ENCODE results near the gene FGGY.

The FGGY gene

DNA sequence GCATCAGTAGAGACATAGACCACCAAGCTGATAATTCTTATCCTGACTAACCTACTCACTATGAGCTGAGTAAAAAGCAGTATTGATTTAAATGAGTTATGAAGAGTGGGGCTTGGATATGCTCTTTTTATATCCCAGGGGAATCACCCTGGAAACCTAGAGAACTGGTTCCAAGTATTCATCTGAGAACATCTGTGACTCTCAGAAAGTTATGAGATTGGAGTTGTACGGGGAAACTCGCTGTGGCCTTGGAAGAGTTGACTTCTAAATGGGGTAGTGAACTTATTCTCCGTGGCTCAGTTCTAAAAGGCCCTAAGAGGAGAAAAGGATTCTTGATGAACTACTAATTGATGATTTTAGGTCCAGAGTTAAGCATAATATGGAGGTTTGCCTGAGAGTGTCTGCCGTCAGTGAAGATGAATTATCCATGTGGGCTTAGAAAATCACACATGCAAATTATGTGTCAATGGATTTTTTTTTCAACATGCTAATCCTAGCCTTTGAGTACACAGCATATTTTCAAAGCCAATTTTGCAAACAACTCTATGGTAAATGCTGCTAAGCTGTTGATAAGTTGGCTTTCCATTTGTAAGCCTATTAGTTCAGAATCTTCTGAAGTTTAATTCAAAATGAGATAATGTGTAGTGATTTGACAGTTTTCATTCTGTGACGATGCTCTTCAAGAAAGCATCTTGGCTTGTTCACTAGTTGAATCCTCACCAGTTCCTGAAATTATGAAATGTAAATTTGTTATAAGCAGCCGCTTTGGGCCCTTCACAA is 122.7 kb downstream of the FGGY start:
- no peak for DNase-seq
- Mint-ChIP-seq H3K4me1 (peaks cover 0 to 15% of the 10 kb centered on the region in 2 donors), H3K27me3 (no peaks in the 10 kb centered on the region), H3K4me3 (no peak overlapping the region), H3K9me3 (no peaks in the 10 kb centered on the region), H3K27ac (no peak overlapping the region), H3K36me3 (peaks cover 7 to 18% of the 10 kb centered on the region in 2 donors)
- ATAC-seq (replicated peaks): no peak

DNA sequence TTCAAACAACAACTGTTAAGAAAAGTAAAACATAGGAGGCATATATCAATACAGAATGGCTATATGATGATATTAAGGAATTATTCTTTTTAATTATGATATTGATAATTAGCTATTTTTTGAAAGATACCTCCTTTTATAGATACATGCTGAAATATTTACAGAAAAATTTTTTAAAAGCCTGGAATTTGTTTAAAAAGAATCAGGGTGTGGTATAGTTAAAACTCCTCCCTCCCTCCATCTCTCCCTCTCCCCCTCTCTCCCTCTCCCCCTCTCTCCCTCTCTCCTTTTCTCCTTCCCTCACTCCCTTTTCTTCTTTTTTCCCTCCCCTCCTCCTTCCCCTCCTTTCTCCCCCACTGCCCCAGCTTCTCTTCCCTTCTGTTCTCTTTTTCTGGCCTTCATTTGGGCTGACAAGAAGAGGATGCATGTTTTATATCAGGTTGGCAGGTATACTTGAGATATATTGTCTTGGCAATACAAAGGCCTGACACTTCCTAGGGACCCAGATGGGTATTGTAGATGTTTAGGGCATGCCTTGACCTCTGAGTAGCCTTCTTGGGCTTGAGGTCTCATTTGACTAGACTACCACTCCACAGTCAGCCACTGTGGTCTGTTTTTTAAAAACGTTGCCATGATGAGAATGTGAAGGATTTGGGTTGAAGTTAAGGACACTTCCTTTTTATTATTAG is 124.5 kb downstream of the FGGY start:
- ATAC-seq (replicated peaks): no peak
- H3K27me3 Mint-ChIP-seq: no peaks in the 10 kb centered on the region
- H3K9me3 Mint-ChIP-seq: no peaks in the 10 kb centered on the region
- peaks cover 0 to 10% of the 10 kb centered on the region in 2 donors for H3K4me1 Mint-ChIP-seq
- H3K36me3 Mint-ChIP-seq: peaks cover 3 to 15% of the 10 kb centered on the region in 2 donors
- H3K4me3 Mint-ChIP-seq: no peak overlapping the region
- DNase-seq: no peak
- H3K27ac Mint-ChIP-seq: no peak overlapping the region

DNA sequence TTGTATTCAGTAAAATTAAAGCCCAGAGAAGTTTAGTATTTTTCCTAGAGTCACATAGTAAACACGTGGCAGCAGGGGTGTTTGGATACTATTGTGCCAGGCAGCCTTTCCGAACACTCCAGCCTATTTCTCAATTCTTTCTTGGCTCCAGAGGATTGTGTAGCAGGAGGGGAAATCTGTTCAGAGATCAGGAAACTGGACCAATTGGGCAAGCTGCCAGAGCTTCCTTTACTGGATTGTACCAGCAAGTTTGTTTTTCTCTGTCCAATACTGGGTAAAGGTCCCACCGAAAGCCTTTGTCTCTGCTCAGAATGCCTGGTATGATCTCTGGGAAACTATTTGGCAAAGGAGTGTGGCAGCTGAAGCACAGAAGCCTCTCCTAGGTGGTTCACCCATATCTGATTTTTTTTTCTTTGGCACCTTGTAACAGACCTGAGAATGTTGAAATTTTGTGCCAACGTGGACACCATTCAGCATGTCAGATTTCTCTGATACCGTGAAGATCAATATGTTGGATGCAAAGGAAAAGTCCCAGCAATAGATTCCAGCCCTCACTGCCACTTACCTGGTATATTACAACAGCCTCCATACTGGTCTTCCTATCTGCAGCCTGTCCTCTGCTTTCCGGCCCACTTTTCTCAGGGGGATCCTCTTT is 126.2 kb downstream of the FGGY start:
- Mint-ChIP-seq H3K27me3 (no peaks in the 10 kb centered on the region), H3K4me1 (peaks cover 0 to 5% of the 10 kb centered on the region in 2 donors), H3K9me3 (no peaks in the 10 kb centered on the region), H3K4me3 (no peak overlapping the region), H3K36me3 (peaks cover 4 to 16% of the 10 kb centered on the region in 2 donors), H3K27ac (no peak overlapping the region)
- ATAC-seq (replicated peaks): no peak
- no peak for DNase-seq

DNA sequence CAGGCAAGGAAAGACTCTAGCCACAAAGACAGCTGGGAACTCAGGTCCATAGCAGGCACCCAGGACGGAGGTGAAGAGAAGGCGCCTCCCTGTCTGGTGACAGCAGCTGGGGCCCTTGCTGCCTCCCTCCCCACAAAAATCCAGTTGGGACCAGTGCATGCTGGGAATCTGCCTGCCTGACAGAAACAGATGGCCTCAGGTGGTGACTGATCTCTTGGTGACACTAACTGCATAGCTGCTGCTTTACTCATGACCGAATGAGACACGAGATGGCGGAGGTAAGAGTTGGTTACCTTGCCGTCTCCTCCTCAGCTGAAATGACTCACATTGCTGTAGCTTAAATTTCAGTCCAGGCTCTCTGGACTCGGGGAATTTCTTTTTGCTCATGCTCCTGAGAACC is 130.3 kb downstream of the FGGY start:
- Mint-ChIP-seq H3K27me3 (no peaks in the 10 kb centered on the region), H3K4me1 (peaks cover 8 to 15% of the 10 kb centered on the region in 2 donors), H3K4me3 (no peak overlapping the region), H3K9me3 (no peaks in the 10 kb centered on the region), H3K36me3 (peaks cover 4 to 16% of the 10 kb centered on the region in 2 donors), H3K27ac (no peak overlapping the region)
- ATAC-seq (replicated peaks) (no peak), DNase-seq (no peak)

DNA sequence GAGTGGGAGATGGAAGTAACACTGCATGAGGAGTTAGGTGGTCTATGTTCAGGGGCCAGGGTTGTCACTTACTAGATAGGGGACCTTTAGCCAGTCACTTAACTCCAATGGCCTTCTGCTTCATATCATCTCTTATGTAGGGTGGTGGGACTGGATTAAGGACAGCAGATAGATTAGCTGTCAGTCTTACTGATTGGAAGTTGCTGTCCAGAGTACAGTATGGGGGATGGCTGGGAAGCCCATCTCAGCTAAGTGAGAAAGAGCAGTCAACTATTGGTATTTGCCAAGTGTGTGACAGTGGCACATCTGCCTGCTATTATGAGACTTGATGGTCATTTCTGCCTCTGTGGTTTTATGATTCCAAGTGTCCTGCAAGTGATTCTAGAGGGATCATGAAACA is 130.9 kb downstream of the FGGY start:
- no peaks in the 10 kb centered on the region for H3K9me3 Mint-ChIP-seq
- H3K36me3 Mint-ChIP-seq: peaks cover 4 to 16% of the 10 kb centered on the region in 2 donors
- no peaks in the 10 kb centered on the region for H3K27me3 Mint-ChIP-seq
- no peak for DNase-seq
- H3K4me1 Mint-ChIP-seq: peaks cover 13 to 22% of the 10 kb centered on the region in 2 donors
- no peak for ATAC-seq (replicated peaks)
- no peak overlapping the region for H3K27ac Mint-ChIP-seq
- H3K4me3 Mint-ChIP-seq: no peak overlapping the region

DNA sequence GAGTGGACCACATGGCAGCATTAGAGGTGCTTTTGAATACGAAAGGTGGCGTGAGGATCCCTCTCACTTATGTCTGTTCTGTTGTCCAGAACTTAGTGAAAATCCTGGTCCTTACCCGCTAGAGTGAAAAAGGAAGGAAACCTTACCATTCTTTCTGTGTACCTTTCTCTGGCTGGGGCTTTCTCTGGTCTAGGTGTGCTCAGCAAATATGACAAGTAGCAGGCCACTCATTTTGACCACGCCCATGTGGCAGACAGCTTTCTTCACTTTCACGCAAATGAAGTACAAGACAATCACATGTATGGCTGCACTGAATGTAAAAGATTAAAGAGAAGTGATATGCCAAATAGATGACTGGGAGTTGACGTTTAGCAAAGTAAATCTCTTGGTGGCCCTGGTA is 131.9 kb downstream of the FGGY start:
- Mint-ChIP-seq H3K27me3 (no peaks in the 10 kb centered on the region), H3K27ac (no peak overlapping the region), H3K9me3 (no peaks in the 10 kb centered on the region), H3K4me1 (peaks cover 19 to 32% of the 10 kb centered on the region in 2 donors), H3K4me3 (no peak overlapping the region), H3K36me3 (peaks cover 4 to 13% of the 10 kb centered on the region in 2 donors)
- no peak for DNase-seq
- ATAC-seq (replicated peaks): no peak

DNA sequence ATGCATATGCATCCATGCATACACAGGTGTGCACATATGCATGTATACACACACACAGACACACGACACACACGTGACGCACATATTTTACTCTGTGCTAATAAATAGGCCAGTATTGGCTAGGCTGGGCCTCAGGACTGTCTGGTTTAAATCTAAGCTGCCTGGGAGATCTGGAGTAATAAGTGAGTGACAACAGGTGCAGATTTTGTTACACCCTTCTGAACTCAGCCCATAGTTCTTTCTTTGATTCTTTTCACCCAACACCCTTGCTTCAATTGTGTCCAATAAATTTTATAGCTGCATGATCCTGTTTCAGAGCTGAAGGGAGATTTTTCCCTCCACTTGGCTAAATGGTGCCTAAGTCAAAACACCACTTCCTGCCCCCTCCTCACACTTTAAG is 132.8 kb downstream of the FGGY start:
- H3K4me3 Mint-ChIP-seq: no peak overlapping the region
- H3K4me1 Mint-ChIP-seq: peaks cover 24 to 37% of the 10 kb centered on the region in 2 donors
- peaks cover 4 to 10% of the 10 kb centered on the region in 2 donors for H3K36me3 Mint-ChIP-seq
- ATAC-seq (replicated peaks) (no peak), DNase-seq (no peak)
- H3K9me3 Mint-ChIP-seq: no peaks in the 10 kb centered on the region
- no peak overlapping the region for H3K27ac Mint-ChIP-seq
- H3K27me3 Mint-ChIP-seq: no peaks in the 10 kb centered on the region

DNA sequence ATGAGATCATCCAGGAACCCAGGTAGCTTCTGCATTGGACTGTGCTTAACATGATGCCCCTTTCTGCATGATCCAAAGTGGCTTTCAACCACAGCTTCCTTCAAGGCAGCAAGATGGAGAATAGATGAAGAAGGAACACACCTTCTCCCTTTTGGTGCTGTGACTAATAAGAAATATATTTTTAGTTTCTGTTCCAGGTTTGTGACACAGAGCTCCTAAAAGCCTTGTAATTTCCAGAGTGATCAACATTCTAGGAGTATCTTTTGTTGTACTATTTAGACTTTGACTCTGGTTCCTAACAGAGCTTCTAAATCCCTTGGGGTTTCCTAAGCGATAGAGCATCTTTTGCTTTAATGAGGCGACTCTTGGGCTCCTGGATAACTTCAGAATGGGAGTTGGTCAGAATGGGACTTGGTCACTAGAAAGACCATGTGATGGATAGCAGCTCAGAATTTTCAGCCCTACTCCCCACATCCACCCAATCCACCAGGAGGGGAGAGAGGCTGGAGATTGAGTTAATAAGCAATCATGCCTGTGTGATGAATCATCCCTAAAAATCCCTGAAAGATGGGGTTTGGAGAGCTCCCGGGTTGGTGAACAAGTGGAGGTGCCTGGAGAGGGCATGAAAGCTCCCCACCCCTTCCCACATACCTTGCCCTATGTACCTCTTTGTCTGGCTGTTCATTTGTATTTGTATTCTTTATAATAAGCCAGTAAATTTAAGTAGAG is 134.8 kb downstream of the FGGY start:
- peaks cover 8 to 14% of the 10 kb centered on the region in 2 donors for H3K36me3 Mint-ChIP-seq
- peaks cover 0 to 1% of the 10 kb centered on the region in 2 donors for H3K9me3 Mint-ChIP-seq
- ATAC-seq (replicated peaks) (no peak), DNase-seq (no peak)
- peak overlapping the region; percentile 89 for H3K27ac Mint-ChIP-seq
- no peaks in the 10 kb centered on the region for H3K27me3 Mint-ChIP-seq
- peaks cover 35 to 47% of the 10 kb centered on the region in 2 donors for H3K4me1 Mint-ChIP-seq
- no peak overlapping the region for H3K4me3 Mint-ChIP-seq

DNA sequence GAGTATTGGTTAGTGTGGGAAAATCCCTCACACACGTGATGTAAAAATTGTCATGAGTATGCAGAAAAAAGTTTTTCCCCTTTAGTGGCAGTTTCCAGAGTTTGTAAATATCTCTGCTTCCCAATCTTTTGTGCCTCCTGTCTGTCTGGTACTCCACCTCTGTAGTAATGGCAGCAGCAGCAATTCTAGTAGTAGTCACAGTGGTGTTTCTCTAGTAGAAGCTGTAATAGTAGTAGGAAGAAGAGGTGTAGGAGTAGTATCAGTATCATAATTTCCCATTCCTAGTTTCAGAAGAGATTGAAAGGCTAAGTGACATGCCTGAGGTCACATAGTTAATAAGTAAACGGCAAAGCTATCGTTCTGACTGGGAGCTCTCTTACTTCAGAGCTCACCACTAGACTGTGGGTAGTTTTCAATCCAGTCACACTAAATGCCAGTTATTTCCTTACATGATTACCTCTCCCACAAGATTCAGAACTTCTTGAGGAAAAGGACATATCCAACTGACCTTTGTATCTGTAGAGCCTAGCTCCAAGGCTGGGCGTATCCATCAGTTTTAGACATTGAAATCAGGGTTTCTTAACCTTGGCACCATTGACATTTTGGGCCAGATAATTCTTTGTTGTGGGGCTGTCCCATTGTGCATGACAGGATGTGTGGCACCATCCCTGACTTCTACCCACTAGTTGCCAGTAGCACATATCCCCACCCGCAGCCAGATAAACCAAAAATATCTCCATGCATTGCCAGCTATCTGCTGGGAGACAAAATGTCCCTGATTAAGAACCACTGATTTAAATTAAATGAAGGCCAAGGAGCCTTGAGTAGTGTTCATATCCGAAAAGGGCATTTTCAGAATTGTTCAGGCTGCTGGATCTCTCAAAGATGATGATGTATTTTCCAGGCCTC is 135.9 kb downstream of the FGGY start:
- peak overlapping the region; percentile 89 for H3K27ac Mint-ChIP-seq
- no peaks in the 10 kb centered on the region for H3K27me3 Mint-ChIP-seq
- ATAC-seq (replicated peaks) (peak; percentile 92), DNase-seq (peak; percentile 41)
- H3K4me1 Mint-ChIP-seq: peaks cover 41 to 56% of the 10 kb centered on the region in 2 donors
- peak overlapping the region; percentile 43 to 47 for H3K4me3 Mint-ChIP-seq
- H3K9me3 Mint-ChIP-seq: peaks cover 0 to 1% of the 10 kb centered on the region in 2 donors
- H3K36me3 Mint-ChIP-seq: peaks cover 4 to 8% of the 10 kb centered on the region in 2 donors

DNA sequence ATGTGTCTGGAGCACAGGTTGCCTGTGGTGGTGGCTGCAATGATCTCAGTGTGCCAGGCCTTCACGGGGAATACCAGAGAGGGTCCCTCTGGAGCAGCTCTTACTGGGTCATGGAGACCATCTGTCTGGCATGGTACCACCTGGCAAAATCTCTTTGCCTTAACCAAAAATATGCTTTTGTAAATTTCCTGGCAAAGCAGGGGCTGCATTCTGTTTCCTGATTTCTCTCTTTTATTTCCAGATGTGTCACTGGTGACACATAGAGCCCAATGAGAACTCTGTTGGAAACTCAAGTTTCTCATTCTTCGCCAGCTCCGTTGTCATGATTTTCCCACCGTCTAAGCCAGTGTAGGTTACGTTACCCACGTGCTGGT is 136.5 kb downstream of the FGGY start:
- Mint-ChIP-seq H3K27ac (peak overlapping the region; percentile 89), H3K36me3 (peaks cover 4 to 8% of the 10 kb centered on the region in 2 donors), H3K4me3 (peak overlapping the region; percentile 36 to 47), H3K9me3 (peaks cover 0 to 1% of the 10 kb centered on the region in 2 donors), H3K4me1 (peaks cover 43 to 63% of the 10 kb centered on the region in 2 donors), H3K27me3 (no peaks in the 10 kb centered on the region)
- ATAC-seq (replicated peaks): peak in 1 of 2 donors; percentile 6
- DNase-seq: no peak

DNA sequence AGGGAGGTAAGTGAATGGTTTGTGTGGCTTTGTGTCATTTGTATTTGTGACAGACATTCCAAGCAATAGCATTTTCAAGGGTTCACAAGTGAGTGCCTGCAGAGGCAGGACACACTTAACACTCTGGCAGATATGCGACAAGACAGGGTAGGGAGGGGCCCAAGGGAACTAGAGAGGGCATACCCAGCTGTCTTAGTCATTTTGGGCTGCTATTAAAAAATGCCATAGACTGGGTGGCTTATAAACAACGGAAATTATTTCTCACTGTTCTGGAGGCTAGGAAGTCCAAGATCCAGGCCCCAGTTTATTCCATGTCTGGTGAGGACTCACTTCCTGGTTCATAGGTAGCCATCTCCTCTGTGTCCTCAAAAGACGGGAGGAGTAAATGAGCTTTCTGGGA is 137.4 kb downstream of the FGGY start:
- Mint-ChIP-seq H3K4me1 (peaks cover 43 to 64% of the 10 kb centered on the region in 2 donors), H3K9me3 (peaks cover 0 to 1% of the 10 kb centered on the region in 2 donors), H3K36me3 (peaks cover 4 to 8% of the 10 kb centered on the region in 2 donors), H3K4me3 (no peak overlapping the region), H3K27ac (peak overlapping the region; percentile 34), H3K27me3 (no peaks in the 10 kb centered on the region)
- DNase-seq (no peak), ATAC-seq (replicated peaks) (no peak)

DNA sequence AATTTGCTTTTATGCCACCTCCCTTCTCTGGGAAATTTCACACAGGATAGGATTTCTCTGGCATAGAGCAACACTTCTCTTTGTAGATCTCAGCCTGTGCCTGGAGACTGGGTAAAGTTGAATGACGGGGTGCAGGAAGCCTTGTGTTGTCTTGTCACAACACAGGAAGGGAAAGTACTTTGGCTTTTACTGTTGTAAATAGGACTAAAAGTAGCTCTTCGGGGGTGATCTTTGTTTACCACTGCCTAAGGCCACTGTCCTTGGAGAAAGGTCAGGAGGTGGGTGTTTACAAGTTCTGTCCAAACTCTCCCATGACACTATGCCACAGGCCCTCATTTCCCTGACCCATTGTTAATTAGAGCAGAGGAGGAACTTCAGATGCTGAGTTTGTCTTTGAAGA is 139.7 kb downstream of the FGGY start:
- ATAC-seq (replicated peaks) (no peak), DNase-seq (no peak)
- Mint-ChIP-seq H3K27ac (peak overlapping the region; percentile 9), H3K4me3 (no peak overlapping the region), H3K9me3 (peaks cover 0 to 1% of the 10 kb centered on the region in 2 donors), H3K4me1 (peaks cover 39 to 54% of the 10 kb centered on the region in 2 donors), H3K27me3 (no peaks in the 10 kb centered on the region), H3K36me3 (peaks cover 4 to 5% of the 10 kb centered on the region in 2 donors)

DNA sequence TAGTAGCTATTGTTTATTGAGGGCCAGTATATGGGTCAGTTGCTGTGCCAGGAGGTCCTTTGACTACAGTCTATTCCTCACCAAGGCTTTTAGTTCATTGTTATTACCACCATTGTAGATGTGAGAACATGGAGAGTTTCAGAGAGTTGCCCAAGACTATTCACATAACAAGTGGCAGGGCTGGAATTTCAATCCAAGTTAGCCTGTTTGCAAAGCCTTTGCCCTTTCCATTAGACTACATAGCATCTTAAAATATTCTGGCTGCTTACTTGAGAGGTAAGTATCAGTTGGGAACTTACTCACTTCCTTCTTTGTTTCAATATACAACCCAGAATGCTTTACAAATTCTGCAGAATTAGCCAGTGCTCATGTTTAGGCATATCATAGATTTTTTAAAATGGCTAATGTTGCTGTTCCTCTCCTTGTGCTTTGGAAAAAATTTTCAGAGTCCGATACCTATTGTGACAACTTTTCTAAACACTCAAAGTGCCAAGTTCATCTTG is 141.2 kb downstream of the FGGY start:
- no peak overlapping the region for H3K4me3 Mint-ChIP-seq
- peaks cover 5 to 9% of the 10 kb centered on the region in 2 donors for H3K36me3 Mint-ChIP-seq
- peaks cover 0 to 1% of the 10 kb centered on the region in 2 donors for H3K9me3 Mint-ChIP-seq
- ATAC-seq (replicated peaks) (peak; percentile 66 to 77), DNase-seq (no peak)
- peaks cover 29 to 39% of the 10 kb centered on the region in 2 donors for H3K4me1 Mint-ChIP-seq
- no peaks in the 10 kb centered on the region for H3K27me3 Mint-ChIP-seq
- no peak overlapping the region for H3K27ac Mint-ChIP-seq

Data from stimulated activated naive B cell treated with anti-CD40 and anti-IgM and Interleukin-4, amounts not matched to agents 10 μg/mL and 1 μg/mL and 100 μg/mL, for 72 hours (primary cell).